OCI-LY1 (cell line): ENCODE results near the gene TRPV4.

Experiments used
- CTCF ChIP-seq: fragments of 200-600 bp; sonication (generic), shearing (Covaris generic); IDR thresholded peaks from 2 replicates; pipeline ENCODE4 v1.5.1; 2017; ENCODE audit warnings: mild to moderate bottlenecking, antibody characterized with exemption, low read length, moderate library complexity, mixed read lengths
- EZH2 ChIP-seq: fragments of 200-600 bp; sonication (generic), shearing (Covaris generic); IDR thresholded peaks from 2 replicates; pipeline ENCODE4 v1.8.0; 2017; ENCODE audit warnings: borderline replicate concordance, mixed run types, mild to moderate bottlenecking, antibody characterized with exemption, low read length, moderate library complexity, mixed read lengths

GRCh38 chr12:109758426-109759420 is 74.5 kb downstream of the TRPV4 start:
- no peak for TF ChIP-seq CTCF
- no peak for TF ChIP-seq EZH2
